PFSK-1 (cell line): ENCODE results near the gene CEP128.

ENCODE experiments used
- FOXP2 ChIP-seq: optimal IDR thresholded peaks from 2 replicates; pipeline ENCODE3; 2011; ENCODE audit warnings: borderline replicate concordance, control low read depth, inconsistent platforms; ENCODE audit not compliant: insufficient read depth; ENCODE audit errors: extremely low read length, extremely low read depth
- POLR2AphosphoS5 ChIP-seq: IDR thresholded peaks from 2 replicates; pipeline ENCODE4 v1.6.1; 2012; ENCODE audit warnings: low read depth, mild to moderate bottlenecking, control low read depth, low read length, moderate library complexity
- REST ChIP-seq, 2 experiments: IDR thresholded peaks; 2 replicates each; pipeline versions ENCODE4 v1.6.1 to v1.8.0; 2011 to 2012; ENCODE audit warnings: low read depth in 2 of 2, low read length in 2 of 2, control low read depth in 1 of 2, inconsistent platforms in 1 of 2, mild to moderate bottlenecking in 1 of 2, moderate library complexity in 1 of 2; ENCODE audit not compliant: insufficient read depth in 1 of 2
- SIN3A ChIP-seq: IDR thresholded peaks from 2 replicates; pipeline ENCODE4 v1.6.1; 2012; ENCODE audit warnings: mild to moderate bottlenecking, low read length, moderate library complexity, borderline replicate concordance; ENCODE audit not compliant: insufficient read depth
- TAF1 ChIP-seq: IDR thresholded peaks from 2 replicates; pipeline ENCODE4 v1.6.1; 2012; ENCODE audit warnings: low read length, control low read depth, borderline replicate concordance; ENCODE audit not compliant: insufficient read depth

GRCh38 chr14:80784820-80785219 is 156.7 kb downstream of the CEP128 start:
- TF ChIP-seq POLR2AphosphoS5 = no peak
- TF ChIP-seq SIN3A = no peak
- TF ChIP-seq REST (IDR thresholded peaks at IDR 0.05; ENCODE audit: insufficient read depth in 1 of 2, low read depth in 2 of 2, low read length in 2 of 2) = no peak
- no peak for TF ChIP-seq TAF1
- TF ChIP-seq FOXP2 = no peak
